ENCODE measurements around the gene GGCX.
A peak's percentile ranks its signal among the peaks of the same experiment; 100 is the strongest.

Gene GGCX

DNA sequence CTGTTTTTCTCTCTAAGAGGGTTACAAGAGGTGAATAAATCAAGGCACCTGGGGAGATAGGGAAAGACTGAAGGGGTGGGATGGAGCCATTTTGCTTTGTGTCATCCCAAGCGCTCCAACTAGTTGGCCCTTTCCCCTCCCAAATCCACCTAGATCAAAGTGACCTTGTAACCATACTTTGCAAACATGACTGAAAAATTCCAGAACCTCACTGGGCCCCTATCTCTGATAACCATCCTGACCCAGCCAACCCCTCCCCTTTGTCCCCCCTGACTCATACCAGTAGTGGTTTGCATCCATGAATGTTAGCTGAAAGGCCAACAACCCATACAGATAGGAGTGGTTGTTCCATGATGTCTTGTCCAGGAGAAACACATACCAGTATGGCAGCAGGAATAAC is 3.1 kb downstream of the GGCX start:
- POLR2A ChIA-PET (ENCODE audit: low non-redundant PET), result no interaction called here

DNA sequence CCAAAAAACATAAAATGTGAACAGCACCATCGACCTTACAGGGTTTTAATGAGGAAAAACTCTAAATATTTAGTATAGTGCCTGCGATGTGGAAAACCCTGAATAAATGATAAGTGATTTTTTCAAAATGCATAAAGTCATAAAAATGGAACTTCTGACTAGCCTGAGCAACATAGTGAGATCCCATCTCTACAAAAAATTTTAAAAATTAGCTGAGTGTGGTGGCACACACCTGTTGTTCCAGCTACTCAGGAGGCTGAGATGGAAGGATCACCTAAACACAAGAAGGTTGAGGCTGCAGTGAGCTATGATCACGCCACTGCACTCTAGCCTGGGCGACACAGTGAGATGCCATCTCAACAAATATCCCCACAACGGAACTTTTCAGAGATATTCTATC is 4.2 kb downstream of the GGCX start:
- H3K27ac ChIP-seq, result no peak overlapping the region
- CTCF ChIA-PET, result interaction anchor here (0.5 to 1.2 kb wide), 2 partner anchors 18 to 540 kb away, joined by 3 to 6 read pairs; partner anchors contain the start of gene MAT2A
- POLR2A ChIA-PET (ENCODE audit: low non-redundant PET), result interaction anchor here (0.6 kb wide), 1 partner anchor 13 kb away, joined by 3 read pairs; no protein-coding TSS in a partner anchor
- DNase-seq (ENCODE audit: low spot score), result no peak
- TF ChIP-seq, protein P1, sequence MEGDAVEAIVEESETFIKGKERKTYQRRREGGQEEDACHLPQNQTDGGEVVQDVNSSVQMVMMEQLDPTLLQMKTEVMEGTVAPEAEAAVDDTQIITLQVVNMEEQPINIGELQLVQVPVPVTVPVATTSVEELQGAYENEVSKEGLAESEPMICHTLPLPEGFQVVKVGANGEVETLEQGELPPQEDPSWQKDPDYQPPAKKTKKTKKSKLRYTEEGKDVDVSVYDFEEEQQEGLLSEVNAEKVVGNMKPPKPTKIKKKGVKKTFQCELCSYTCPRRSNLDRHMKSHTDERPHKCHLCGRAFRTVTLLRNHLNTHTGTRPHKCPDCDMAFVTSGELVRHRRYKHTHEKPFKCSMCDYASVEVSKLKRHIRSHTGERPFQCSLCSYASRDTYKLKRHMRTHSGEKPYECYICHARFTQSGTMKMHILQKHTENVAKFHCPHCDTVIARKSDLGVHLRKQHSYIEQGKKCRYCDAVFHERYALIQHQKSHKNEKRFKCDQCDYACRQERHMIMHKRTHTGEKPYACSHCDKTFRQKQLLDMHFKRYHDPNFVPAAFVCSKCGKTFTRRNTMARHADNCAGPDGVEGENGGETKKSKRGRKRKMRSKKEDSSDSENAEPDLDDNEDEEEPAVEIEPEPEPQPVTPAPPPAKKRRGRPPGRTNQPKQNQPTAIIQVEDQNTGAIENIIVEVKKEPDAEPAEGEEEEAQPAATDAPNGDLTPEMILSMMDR (conservative IDR thresholded peaks at IDR 0.05; ENCODE audit: low read depth), result no peak

More for the DNA sequence above, 3.1 kb downstream of the GGCX start:
- CTCF ChIA-PET, result no interaction called here
- TF ChIP-seq, protein P1 (conservative IDR thresholded peaks at IDR 0.05; ENCODE audit: low read depth), result no peak
- H3K27ac ChIP-seq, result no peak overlapping the region
- no peak for DNase-seq (ENCODE audit: low spot score)

DNA sequence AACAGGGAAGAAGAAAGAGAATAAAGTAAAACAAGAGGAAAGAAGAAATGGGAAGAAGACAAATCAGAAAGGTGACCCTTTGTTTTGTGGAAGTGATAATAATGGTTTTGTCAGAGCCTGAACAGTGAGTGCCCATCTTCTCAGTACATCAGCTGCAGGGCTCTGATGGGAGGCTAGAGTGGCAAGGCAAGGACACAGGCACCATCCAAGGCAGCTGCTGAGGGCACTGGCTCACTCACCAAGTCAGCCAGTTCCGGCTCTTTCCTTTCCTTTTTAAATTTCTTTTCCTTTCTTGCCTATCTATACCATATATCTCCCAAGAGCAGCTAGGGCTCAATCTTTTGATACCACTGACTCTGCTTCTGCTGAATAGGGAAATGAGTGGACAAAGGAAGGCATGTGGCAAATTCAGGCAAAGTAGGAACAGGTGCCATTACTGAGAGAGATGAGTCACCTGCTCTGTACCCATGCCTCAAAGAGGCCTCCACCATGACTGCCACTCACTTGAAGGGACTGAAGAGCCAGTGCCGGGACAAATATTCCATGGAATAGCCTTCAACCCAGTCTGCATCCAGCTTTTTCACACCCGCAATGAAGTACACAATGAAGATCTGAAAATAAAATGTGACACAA is 6.2 kb downstream of the GGCX start:
- TF ChIP-seq, protein P1 (conservative IDR thresholded peaks at IDR 0.05; ENCODE audit: low read depth), result no peak
- CTCF ChIA-PET, result interaction anchor here (0.7 kb wide), 1 partner anchor 176 kb away, joined by 3 read pairs; no protein-coding TSS in a partner anchor
- H3K27ac ChIP-seq, result no peak overlapping the region
- no peak for DNase-seq (ENCODE audit: low spot score)
- POLR2A ChIA-PET (ENCODE audit: low non-redundant PET), result no interaction called here

DNA sequence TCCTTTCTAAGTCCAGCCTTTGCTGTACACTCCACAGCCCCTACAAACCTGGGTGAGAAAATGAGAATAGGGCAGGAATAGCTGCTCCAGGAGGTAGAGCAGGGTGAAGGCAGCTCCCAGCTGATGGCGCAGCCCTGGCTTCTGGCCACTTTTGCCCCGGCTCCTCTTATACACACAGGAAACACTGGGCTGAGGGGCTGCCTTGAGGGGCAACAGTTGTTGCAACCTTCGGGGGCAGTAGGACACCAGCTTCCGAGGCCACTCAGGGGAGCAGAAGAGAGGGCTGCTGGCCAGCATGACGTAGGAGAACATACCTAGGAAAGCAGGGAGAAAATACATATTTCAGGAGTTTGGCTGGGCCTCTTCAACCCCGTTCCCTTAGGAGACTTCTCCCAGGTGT is 8.1 kb downstream of the GGCX start:
- TF ChIP-seq, protein P1 (conservative IDR thresholded peaks at IDR 0.05; ENCODE audit: low read depth), result no peak
- peak overlapping the region; percentile 34 for H3K27ac ChIP-seq
- POLR2A ChIA-PET (ENCODE audit: low non-redundant PET), result no interaction called here
- CTCF ChIA-PET, result interaction anchor here (0.9 to 3.3 kb wide), 2 partner anchors 132 to 133 kb away, joined by 4 to 40 read pairs; no protein-coding TSS in a partner anchor
- DNase-seq (ENCODE audit: low spot score), result no peak

DNA sequence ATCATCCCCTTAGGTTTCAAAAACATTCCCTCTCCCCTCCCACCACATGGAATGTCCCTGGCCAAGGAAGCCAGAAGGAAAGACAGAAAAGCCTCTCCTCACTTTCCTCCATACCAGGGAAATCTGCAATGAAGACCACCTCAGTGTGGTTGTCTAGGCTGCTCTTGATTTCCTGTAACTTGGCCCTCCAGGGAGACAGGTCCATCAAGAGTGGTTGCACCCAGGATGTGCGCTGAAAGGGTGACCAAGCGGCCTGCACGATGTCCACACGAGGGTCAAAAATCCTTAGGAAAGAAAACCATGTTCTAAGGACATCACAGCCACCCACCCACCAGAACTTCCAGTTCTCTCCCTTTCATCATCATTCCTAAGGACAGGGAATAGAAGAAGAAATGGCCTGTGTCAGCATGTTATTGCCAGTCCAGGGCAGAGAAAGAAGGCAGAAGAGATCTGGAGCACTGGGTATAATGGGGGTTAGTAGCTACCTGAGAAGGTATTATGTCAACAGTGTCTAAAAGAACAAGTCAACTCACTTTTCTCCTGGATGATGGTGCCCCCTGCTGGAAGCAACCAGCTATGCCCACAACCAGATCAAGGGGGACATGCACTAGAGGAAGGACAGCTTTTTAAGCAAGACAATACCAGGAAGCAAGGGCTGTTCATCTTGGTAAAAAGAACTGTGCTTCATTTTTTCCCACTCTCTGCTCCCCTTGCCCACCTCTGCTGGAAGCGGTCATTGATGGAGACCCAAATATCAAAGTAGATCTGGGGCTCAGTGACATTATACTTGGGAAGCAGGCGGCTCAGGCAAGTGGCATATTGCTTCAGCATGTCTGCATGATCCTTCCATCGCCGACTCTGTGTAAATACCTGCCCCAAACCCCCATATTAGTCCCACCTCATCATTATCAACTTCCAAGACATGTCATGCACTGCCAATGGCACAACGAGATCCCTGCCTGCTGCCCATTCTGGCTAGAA is 9.3 kb downstream of the GGCX start:
- ChIA-PET CTCF (interaction anchor here (0.5 to 3.3 kb wide), 24 partner anchors 8 to 232 kb away, joined by 3 to 40 read pairs (median 4); partner anchors contain the start of genes ELMOD3, GGCX, MAT2A and RETSAT), POLR2A (ENCODE audit: low non-redundant PET) (interaction anchor here (1.0 kb wide), 1 partner anchor 9 kb away, joined by 4 read pairs; the partner anchor contains the start of gene GGCX)
- DNase-seq (ENCODE audit: low spot score), result peak; percentile 72
- TF ChIP-seq, protein P1 (conservative IDR thresholded peaks at IDR 0.05; ENCODE audit: low read depth), result peak; percentile 88
- peak overlapping the region; percentile 40 for H3K27ac ChIP-seq

DNA sequence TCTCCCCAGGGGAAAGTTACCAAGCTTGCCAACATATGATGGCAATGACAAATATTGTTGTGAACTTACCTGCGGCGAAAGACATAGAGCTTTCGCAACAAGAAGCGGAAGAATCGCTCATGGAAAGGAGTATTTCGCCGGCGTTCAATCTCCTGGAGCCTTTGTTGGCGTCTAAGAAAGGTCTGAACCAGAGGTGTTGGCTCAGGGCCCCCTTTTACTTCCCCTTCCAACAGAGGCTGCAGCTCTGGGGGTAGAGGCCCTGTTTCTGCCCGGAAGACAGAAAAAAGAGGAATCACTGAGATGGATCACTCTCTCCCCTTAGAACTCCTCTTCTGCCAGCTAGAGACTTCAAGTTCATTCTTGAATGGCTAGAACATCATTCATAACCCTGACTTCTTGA is 10.8 kb downstream of the GGCX start:
- H3K27ac ChIP-seq, result peak overlapping the region; percentile 27; the same call in 1 of the 2 replicates
- ChIA-PET CTCF (interaction anchor here (0.6 to 3.3 kb wide), 5 partner anchors 56 to 284 kb away, joined by 3 to 40 read pairs (median 4); no protein-coding TSS in a partner anchor), POLR2A (ENCODE audit: low non-redundant PET) (interaction anchor here (0.6 to 1.2 kb wide), 2 partner anchors 12 to 26 kb away, joined by 5 to 8 read pairs; partner anchors contain the start of gene MAT2A)
- TF ChIP-seq, protein P1 (conservative IDR thresholded peaks at IDR 0.05; ENCODE audit: low read depth), result no peak
- no peak for DNase-seq (ENCODE audit: low spot score)
